ENCODE results near the gene LTC4S.

Gene LTC4S

GRCh38 chr5:179777909-179778308 lies 15.9 kb upstream of the LTC4S start:
- peak; percentile 60 for DNase-seq (ENCODE audit: low read depth)
- no peak for TF ChIP-seq MAX (IDR thresholded peaks at IDR 0.05; ENCODE audit: low read depth, low read length)
- TF ChIP-seq CTCF (IDR thresholded peaks at IDR 0.05; ENCODE audit: low read depth, low read length): no peak
- no peak; the same call in 1 of the 2 replicates for TF ChIP-seq MYC (IDR thresholded peaks at IDR 0.05; ENCODE audit: low read depth, low read length)
- TF ChIP-seq POLR2A (IDR thresholded peaks at IDR 0.05; ENCODE audit: extremely low read depth, insufficient read length): no peak
- H3K4me3 ChIP-seq (ENCODE audit: low read depth, low read length): no peak overlapping the region

GRCh38 chr5:179778591-179778990 lies 15.2 kb upstream of the LTC4S start:
- no peak overlapping the region for H3K4me3 ChIP-seq (ENCODE audit: low read depth, low read length)
- DNase-seq (ENCODE audit: low read depth): no peak
- TF ChIP-seq MAX (IDR thresholded peaks at IDR 0.05; ENCODE audit: low read depth, low read length) (no peak), MYC (IDR thresholded peaks at IDR 0.05; ENCODE audit: low read depth, low read length) (no peak), CTCF (IDR thresholded peaks at IDR 0.05; ENCODE audit: low read depth, low read length) (no peak), POLR2A (IDR thresholded peaks at IDR 0.05; ENCODE audit: extremely low read depth, insufficient read length) (no peak)

GRCh38 chr5:179779826-179780225 lies 14.0 kb upstream of the LTC4S start:
- DNase-seq (ENCODE audit: low read depth): no peak
- TF ChIP-seq POLR2A (IDR thresholded peaks at IDR 0.05; ENCODE audit: extremely low read depth, insufficient read length): no peak
- no peak for TF ChIP-seq CTCF (IDR thresholded peaks at IDR 0.05; ENCODE audit: low read depth, low read length)
- TF ChIP-seq MAX (IDR thresholded peaks at IDR 0.05; ENCODE audit: low read depth, low read length): no peak
- TF ChIP-seq MYC (IDR thresholded peaks at IDR 0.05; ENCODE audit: low read depth, low read length): no peak
- H3K4me3 ChIP-seq (ENCODE audit: low read depth, low read length): no peak overlapping the region

GRCh38 chr5:179780362-179780761 lies 13.4 kb upstream of the LTC4S start:
- TF ChIP-seq CTCF (IDR thresholded peaks at IDR 0.05; ENCODE audit: low read depth, low read length) (no peak), MAX (IDR thresholded peaks at IDR 0.05; ENCODE audit: low read depth, low read length) (peak; percentile 93), MYC (IDR thresholded peaks at IDR 0.05; ENCODE audit: low read depth, low read length) (peak; percentile 95)
- no peak overlapping the region for H3K4me3 ChIP-seq (ENCODE audit: low read depth, low read length)
- DNase-seq (ENCODE audit: low read depth): peak; percentile 92

- DNase-seq (ENCODE audit: low read depth): no peak
- no peak overlapping the region for H3K4me3 ChIP-seq (ENCODE audit: low read depth, low read length)
- TF ChIP-seq CTCF (IDR thresholded peaks at IDR 0.05; ENCODE audit: low read depth, low read length) (no peak), MAX (IDR thresholded peaks at IDR 0.05; ENCODE audit: low read depth, low read length) (no peak), POLR2A (IDR thresholded peaks at IDR 0.05; ENCODE audit: extremely low read depth, insufficient read length) (no peak), MYC (IDR thresholded peaks at IDR 0.05; ENCODE audit: low read depth, low read length) (no peak)
These were observed 11.9 kb upstream of the LTC4S start for GRCh38 chr5:179781846-179782245.

- TF ChIP-seq CTCF (IDR thresholded peaks at IDR 0.05; ENCODE audit: low read depth, low read length): no peak
- no peak for TF ChIP-seq MYC (IDR thresholded peaks at IDR 0.05; ENCODE audit: low read depth, low read length)
- TF ChIP-seq MAX (IDR thresholded peaks at IDR 0.05; ENCODE audit: low read depth, low read length): no peak
- no peak for TF ChIP-seq POLR2A (IDR thresholded peaks at IDR 0.05; ENCODE audit: extremely low read depth, insufficient read length)
- no peak for DNase-seq (ENCODE audit: low read depth)
- no peak overlapping the region for H3K4me3 ChIP-seq (ENCODE audit: low read depth, low read length)
These were observed 10.7 kb upstream of the LTC4S start for GRCh38 chr5:179783128-179783527.
